Measurements from ENCODE around the gene ZNF689.

Gene ZNF689

DNA sequence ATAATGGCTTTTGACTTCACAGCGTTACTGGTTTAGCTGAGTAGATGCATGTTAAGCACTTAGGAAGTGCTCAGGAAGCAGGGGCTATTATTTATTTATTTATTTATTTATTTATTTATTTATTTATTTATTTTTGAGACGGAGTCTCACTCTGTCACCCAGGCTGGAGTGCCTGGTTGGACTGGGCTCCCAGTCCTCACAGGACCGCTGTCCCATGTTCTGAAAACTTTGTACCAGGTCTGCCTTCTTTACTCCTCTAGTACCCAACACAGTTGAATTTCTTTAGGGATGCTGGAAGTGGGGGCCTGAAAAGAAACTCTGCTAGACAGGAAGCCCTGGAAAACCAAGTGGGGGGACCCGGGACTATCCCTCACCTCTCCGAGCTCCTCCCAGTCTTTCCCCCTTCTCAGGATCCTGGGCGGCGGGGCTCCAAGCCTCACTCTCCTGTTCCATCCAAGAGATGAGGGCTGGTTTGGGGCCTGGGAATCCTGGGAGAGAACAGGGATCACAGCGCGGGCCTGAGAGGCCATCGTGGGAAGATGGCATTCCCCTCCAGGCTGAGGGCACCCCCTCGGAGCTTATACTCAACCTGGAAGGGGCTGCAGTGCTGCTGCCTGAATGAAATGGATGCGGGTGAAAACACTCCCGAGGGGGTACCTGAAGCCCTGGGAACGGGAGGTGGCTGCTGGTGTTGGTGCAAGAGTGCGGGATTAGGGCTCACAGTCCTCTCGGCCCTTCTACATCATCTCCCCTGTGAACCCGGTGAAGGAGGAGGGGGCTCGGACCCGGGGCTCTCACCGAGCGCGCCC lies 39.3 kb downstream of the ZNF689 start (continued):
- peak; percentile 69 for TF ChIP-seq ZNF366 (tag by site-specific recombination; conservative IDR thresholded peaks at IDR 0.05)
- TF ChIP-seq MYNN (tag by site-specific recombination; IDR thresholded peaks at IDR 0.05; ENCODE audit: borderline replicate concordance), result peak; percentile 77; the same call in 1 of the 2 replicates
- peak; percentile 92 for TF ChIP-seq GFI1B (tag by site-specific recombination; IDR thresholded peaks at IDR 0.05)
- no peak for TF ChIP-seq ZNF148 (tag by site-specific recombination; IDR thresholded peaks at IDR 0.05; ENCODE audit: borderline replicate concordance)
- TF ChIP-seq, protein P1, sequence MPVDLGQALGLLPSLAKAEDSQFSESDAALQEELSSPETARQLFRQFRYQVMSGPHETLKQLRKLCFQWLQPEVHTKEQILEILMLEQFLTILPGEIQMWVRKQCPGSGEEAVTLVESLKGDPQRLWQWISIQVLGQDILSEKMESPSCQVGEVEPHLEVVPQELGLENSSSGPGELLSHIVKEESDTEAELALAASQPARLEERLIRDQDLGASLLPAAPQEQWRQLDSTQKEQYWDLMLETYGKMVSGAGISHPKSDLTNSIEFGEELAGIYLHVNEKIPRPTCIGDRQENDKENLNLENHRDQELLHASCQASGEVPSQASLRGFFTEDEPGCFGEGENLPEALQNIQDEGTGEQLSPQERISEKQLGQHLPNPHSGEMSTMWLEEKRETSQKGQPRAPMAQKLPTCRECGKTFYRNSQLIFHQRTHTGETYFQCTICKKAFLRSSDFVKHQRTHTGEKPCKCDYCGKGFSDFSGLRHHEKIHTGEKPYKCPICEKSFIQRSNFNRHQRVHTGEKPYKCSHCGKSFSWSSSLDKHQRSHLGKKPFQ (tag by site-specific recombination; IDR thresholded peaks at IDR 0.05), result peak; percentile 82
- TF ChIP-seq ZNF280C (tag by site-specific recombination; IDR thresholded peaks at IDR 0.05), result no peak
- no peak for TF ChIP-seq ZFHX2 (tag by site-specific recombination; conservative IDR thresholded peaks at IDR 0.05)
- TF ChIP-seq ZNF202 (tag by site-specific recombination; IDR thresholded peaks at IDR 0.05; ENCODE audit: borderline replicate concordance), result peak; percentile 100
- TF ChIP-seq ZBTB26 (tag by site-specific recombination; optimal IDR thresholded peaks at IDR 0.05), result no peak
- TF ChIP-seq, protein P2, sequence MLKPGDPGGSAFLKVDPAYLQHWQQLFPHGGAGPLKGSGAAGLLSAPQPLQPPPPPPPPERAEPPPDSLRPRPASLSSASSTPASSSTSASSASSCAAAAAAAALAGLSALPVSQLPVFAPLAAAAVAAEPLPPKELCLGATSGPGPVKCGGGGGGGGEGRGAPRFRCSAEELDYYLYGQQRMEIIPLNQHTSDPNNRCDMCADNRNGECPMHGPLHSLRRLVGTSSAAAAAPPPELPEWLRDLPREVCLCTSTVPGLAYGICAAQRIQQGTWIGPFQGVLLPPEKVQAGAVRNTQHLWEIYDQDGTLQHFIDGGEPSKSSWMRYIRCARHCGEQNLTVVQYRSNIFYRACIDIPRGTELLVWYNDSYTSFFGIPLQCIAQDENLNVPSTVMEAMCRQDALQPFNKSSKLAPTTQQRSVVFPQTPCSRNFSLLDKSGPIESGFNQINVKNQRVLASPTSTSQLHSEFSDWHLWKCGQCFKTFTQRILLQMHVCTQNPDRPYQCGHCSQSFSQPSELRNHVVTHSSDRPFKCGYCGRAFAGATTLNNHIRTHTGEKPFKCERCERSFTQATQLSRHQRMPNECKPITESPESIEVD (tag by site-specific recombination; IDR thresholded peaks at IDR 0.05), result no peak
- TF ChIP-seq FEZF1 (tag by site-specific recombination; IDR thresholded peaks at IDR 0.05), result no peak; the same call in 1 of the 2 replicates
- TF ChIP-seq ZFP69B (tag by site-specific recombination; IDR thresholded peaks at IDR 0.05), result no peak
- no peak for TF ChIP-seq SP7 (tag by site-specific recombination; IDR thresholded peaks at IDR 0.05)
- TF ChIP-seq KLF9 (tag by site-specific recombination; IDR thresholded peaks at IDR 0.05; ENCODE audit: low read depth), result no peak
- TF ChIP-seq ZNF16 (tag by site-specific recombination; IDR thresholded peaks at IDR 0.05; ENCODE audit: low read depth), result no peak
- no peak for TF ChIP-seq ZNF521 (tag by site-specific recombination; IDR thresholded peaks at IDR 0.05)
- TF ChIP-seq ZNF530 (tag by site-specific recombination; IDR thresholded peaks at IDR 0.05; ENCODE audit: low read depth), result peak; percentile 96
- TF ChIP-seq ZNF558 (tag by site-specific recombination; IDR thresholded peaks at IDR 0.05), result peak; percentile 96
- TF ChIP-seq, protein P3, sequence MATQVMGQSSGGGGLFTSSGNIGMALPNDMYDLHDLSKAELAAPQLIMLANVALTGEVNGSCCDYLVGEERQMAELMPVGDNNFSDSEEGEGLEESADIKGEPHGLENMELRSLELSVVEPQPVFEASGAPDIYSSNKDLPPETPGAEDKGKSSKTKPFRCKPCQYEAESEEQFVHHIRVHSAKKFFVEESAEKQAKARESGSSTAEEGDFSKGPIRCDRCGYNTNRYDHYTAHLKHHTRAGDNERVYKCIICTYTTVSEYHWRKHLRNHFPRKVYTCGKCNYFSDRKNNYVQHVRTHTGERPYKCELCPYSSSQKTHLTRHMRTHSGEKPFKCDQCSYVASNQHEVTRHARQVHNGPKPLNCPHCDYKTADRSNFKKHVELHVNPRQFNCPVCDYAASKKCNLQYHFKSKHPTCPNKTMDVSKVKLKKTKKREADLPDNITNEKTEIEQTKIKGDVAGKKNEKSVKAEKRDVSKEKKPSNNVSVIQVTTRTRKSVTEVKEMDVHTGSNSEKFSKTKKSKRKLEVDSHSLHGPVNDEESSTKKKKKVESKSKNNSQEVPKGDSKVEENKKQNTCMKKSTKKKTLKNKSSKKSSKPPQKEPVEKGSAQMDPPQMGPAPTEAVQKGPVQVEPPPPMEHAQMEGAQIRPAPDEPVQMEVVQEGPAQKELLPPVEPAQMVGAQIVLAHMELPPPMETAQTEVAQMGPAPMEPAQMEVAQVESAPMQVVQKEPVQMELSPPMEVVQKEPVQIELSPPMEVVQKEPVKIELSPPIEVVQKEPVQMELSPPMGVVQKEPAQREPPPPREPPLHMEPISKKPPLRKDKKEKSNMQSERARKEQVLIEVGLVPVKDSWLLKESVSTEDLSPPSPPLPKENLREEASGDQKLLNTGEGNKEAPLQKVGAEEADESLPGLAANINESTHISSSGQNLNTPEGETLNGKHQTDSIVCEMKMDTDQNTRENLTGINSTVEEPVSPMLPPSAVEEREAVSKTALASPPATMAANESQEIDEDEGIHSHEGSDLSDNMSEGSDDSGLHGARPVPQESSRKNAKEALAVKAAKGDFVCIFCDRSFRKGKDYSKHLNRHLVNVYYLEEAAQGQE (tag by site-specific recombination; IDR thresholded peaks at IDR 0.05), result peak; percentile 98
- peak; percentile 82; the same call in 1 of the 2 replicates for TF ChIP-seq ZNF175 (tag by site-specific recombination; IDR thresholded peaks at IDR 0.05)
- TF ChIP-seq ZNF398 (tag by site-specific recombination; IDR thresholded peaks at IDR 0.05), result peak; percentile 70
- TF ChIP-seq ZNF501 (tag by site-specific recombination; IDR thresholded peaks at IDR 0.05), result peak; percentile 94

Measured in HEK293 (cell line).